ENCODE measurements around the gene SYCP2L. TPM values are rescaled to one million over a fixed set of nuclear protein-coding genes. Genes with fewer than 3 reads are reported as not detected.
"Not testable (repeated sequence)": the region's sequence is repeated elsewhere in the genome, so short reads cannot be mapped to it uniquely, and the experiment has no call there.

SYCP2L gene
- total RNA-seq, 1 donor from 2014 or later, result 12.5 TPM

DNA sequence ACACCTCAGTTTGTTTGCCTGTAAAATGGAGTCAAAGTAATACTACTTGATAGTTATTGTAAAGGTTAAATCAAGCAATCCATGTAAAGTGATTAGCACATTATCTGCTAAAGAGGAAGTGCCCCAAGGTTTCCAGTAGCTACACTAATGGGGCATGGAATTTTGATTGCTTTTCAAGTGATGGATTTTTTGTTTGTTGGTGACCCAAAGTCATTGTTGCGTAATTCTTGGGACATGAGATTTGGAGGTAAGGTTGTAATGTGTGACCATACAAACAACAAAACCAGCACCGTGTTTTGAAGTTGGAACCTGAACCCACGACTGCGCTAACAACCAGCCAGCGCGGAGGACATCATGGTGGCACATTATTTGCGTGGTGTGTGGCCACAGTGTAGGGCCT lies 17.2 kb downstream of the SYCP2L start:
- Histone ChIP-seq H3K9ac (no peak overlapping the region), H3K79me2 (ENCODE audit: low read depth) (no peaks in the 10 kb centered on the region), H3K27ac (no peak overlapping the region), H3K36me3 (no peaks in the 10 kb centered on the region), H3F3A (ENCODE audit: low read depth) (no peaks in the 10 kb centered on the region), H3K9me3 (ENCODE audit: low read depth) (no peaks in the 10 kb centered on the region), H4K20me1 (ENCODE audit: low read depth) (no peaks in the 10 kb centered on the region), H2AFZ (replicated peaks) (no peak overlapping the region), H3K27me3 (no peaks in the 10 kb centered on the region), H3K4me1 (no peaks in the 10 kb centered on the region), H3K4me2 (no peak overlapping the region), H3K4me3 (no peak overlapping the region)
- H3K4me3 Mint-ChIP-seq, result no peak overlapping the region
- no peaks in the 10 kb centered on the region for H3K27me3 Mint-ChIP-seq (ENCODE audit: insufficient read depth, low read depth)
- no peak for DNase-seq (ENCODE audit: low spot score)
- TF ChIP-seq EZH2 (IDR thresholded peaks at IDR 0.05), result no peak
- TF ChIP-seq, protein P1, sequence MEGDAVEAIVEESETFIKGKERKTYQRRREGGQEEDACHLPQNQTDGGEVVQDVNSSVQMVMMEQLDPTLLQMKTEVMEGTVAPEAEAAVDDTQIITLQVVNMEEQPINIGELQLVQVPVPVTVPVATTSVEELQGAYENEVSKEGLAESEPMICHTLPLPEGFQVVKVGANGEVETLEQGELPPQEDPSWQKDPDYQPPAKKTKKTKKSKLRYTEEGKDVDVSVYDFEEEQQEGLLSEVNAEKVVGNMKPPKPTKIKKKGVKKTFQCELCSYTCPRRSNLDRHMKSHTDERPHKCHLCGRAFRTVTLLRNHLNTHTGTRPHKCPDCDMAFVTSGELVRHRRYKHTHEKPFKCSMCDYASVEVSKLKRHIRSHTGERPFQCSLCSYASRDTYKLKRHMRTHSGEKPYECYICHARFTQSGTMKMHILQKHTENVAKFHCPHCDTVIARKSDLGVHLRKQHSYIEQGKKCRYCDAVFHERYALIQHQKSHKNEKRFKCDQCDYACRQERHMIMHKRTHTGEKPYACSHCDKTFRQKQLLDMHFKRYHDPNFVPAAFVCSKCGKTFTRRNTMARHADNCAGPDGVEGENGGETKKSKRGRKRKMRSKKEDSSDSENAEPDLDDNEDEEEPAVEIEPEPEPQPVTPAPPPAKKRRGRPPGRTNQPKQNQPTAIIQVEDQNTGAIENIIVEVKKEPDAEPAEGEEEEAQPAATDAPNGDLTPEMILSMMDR (IDR thresholded peaks at IDR 0.05), result no peak
- no peak for TF ChIP-seq EZH2phosphoT487 (IDR thresholded peaks at IDR 0.05)
- H3K9me3 Mint-ChIP-seq, result no peaks in the 10 kb centered on the region
- H3K36me3 Mint-ChIP-seq, result peaks cover 1% of the 10 kb centered on the region
- no peaks in the 10 kb centered on the region for H3K4me1 Mint-ChIP-seq
- no peak overlapping the region for H3K27ac Mint-ChIP-seq

GRCh38 chr6:10908228-10908627 lies 21.4 kb downstream of the SYCP2L start:
- H3K79me2 ChIP-seq (ENCODE audit: low read depth), result no peaks in the 10 kb centered on the region
- Mint-ChIP-seq H3K9me3 (no peaks in the 10 kb centered on the region), H3K27me3 (ENCODE audit: insufficient read depth, low read depth) (no peaks in the 10 kb centered on the region), H3K4me1 (no peaks in the 10 kb centered on the region), H3K36me3 (peaks cover 1% of the 10 kb centered on the region), H3K4me3 (no peak overlapping the region), H3K27ac (no peak overlapping the region)
- no peaks in the 10 kb centered on the region for H4K20me1 ChIP-seq (ENCODE audit: low read depth)
- H3K4me2 ChIP-seq, result no peak overlapping the region
- no peaks in the 10 kb centered on the region for H3F3A ChIP-seq (ENCODE audit: low read depth)
- H3K9me3 ChIP-seq (ENCODE audit: low read depth), result no peaks in the 10 kb centered on the region
- no peak overlapping the region for H3K4me3 ChIP-seq
- no peak overlapping the region for H3K27ac ChIP-seq
- H3K4me1 ChIP-seq, result no peaks in the 10 kb centered on the region
- H2AFZ ChIP-seq (replicated peaks), result no peak overlapping the region
- no peaks in the 10 kb centered on the region for H3K36me3 ChIP-seq
- H3K9ac ChIP-seq, result no peak overlapping the region
- H3K27me3 ChIP-seq, result no peaks in the 10 kb centered on the region
- TF ChIP-seq EZH2 (IDR thresholded peaks at IDR 0.05) (no peak), EZH2phosphoT487 (IDR thresholded peaks at IDR 0.05) (no peak)
- TF ChIP-seq, protein P1 (IDR thresholded peaks at IDR 0.05), result no peak
- DNase-seq (ENCODE audit: low spot score), result no peak

DNA sequence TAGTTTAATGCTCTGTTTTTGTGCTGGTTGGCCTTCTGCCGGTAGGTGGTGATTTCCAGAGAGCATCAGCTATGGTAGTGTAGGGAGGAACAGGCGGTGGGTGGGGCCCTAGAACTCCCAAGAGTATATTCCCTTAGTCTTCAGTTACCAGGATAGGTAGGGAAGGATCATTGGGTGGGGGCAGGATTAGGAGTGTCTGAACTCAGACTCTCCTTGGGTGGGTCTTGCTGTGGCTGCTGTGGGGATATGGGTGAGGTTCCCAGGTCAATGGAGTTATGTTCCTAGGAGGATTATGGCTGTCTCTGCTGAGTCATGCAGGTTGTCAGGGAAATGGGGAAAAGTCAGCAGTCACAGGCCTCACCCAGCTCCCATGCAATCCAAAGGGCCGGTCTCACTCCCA lies 32.7 kb downstream of the SYCP2L start:
- not testable (repeated sequence) for H3K4me3 ChIP-seq; H3K4me2 ChIP-seq; H3K27ac Mint-ChIP-seq; H3K9me3 ChIP-seq (ENCODE audit: low read depth); H4K20me1 ChIP-seq (ENCODE audit: low read depth); H3K9ac ChIP-seq; H3K36me3 ChIP-seq; H3K79me2 ChIP-seq (ENCODE audit: low read depth); H3K4me1 Mint-ChIP-seq; H3K4me3 Mint-ChIP-seq; H3F3A ChIP-seq (ENCODE audit: low read depth); H3K27me3 Mint-ChIP-seq (ENCODE audit: insufficient read depth, low read depth); H3K4me1 ChIP-seq; H3K27ac ChIP-seq; H3K27me3 ChIP-seq; H2AFZ ChIP-seq (replicated peaks); H3K9me3 Mint-ChIP-seq; DNase-seq (ENCODE audit: low spot score)
- H3K36me3 Mint-ChIP-seq, result peaks cover 22% of the 10 kb centered on the region

DNA sequence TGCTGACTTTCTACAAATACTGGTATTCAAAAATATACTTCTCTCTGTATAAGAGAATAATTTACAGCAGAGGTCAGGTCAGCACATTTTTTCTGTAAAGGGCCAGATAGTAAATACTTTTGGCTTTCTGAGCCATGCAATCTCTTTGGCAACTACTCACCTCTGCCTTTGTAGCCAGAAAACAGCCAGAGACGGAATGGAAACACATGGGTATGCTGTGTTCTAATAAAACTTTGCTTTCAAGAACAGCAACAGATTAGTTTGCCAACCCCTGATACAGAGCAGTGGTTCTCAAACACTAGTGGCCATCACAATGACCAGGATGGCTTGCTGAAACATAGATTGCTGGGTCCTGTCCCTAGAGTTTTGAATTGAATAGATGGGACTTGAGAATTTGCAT lies 46.3 kb downstream of the SYCP2L start:
- DNase-seq (ENCODE audit: low spot score), result no peak
- TF ChIP-seq EZH2 (IDR thresholded peaks at IDR 0.05) (no peak), EZH2phosphoT487 (IDR thresholded peaks at IDR 0.05) (no peak)
- TF ChIP-seq, protein P1 (IDR thresholded peaks at IDR 0.05), result no peak
- H3K79me2 ChIP-seq (ENCODE audit: low read depth), result no peaks in the 10 kb centered on the region
- H3K4me3 ChIP-seq, result no peak overlapping the region
- no peak overlapping the region for H3K4me2 ChIP-seq
- no peak overlapping the region for H2AFZ ChIP-seq (replicated peaks)
- no peaks in the 10 kb centered on the region for H3K27me3 Mint-ChIP-seq (ENCODE audit: insufficient read depth, low read depth)
- H3K9me3 Mint-ChIP-seq, result no peaks in the 10 kb centered on the region
- H3K9me3 ChIP-seq (ENCODE audit: low read depth), result no peaks in the 10 kb centered on the region
- H4K20me1 ChIP-seq (ENCODE audit: low read depth), result no peaks in the 10 kb centered on the region
- no peak overlapping the region for H3K9ac ChIP-seq
- no peaks in the 10 kb centered on the region for H3K4me1 ChIP-seq
- no peak overlapping the region for H3K4me3 Mint-ChIP-seq
- no peaks in the 10 kb centered on the region for H3K36me3 ChIP-seq
- no peaks in the 10 kb centered on the region for H3K27me3 ChIP-seq
- no peak overlapping the region for H3K27ac ChIP-seq
- H3K36me3 Mint-ChIP-seq, result peaks cover 3% of the 10 kb centered on the region
- H3K27ac Mint-ChIP-seq, result no peak overlapping the region
- H3K4me1 Mint-ChIP-seq, result no peaks in the 10 kb centered on the region
- no peaks in the 10 kb centered on the region for H3F3A ChIP-seq (ENCODE audit: low read depth)

Data from neural progenitor cell (in vitro differentiated cells).